ENCODE data around the gene HECA. TPM values are rescaled to one million over a fixed set of nuclear protein-coding genes. Genes with fewer than 3 reads are reported as not detected.

The HECA gene, protein sequence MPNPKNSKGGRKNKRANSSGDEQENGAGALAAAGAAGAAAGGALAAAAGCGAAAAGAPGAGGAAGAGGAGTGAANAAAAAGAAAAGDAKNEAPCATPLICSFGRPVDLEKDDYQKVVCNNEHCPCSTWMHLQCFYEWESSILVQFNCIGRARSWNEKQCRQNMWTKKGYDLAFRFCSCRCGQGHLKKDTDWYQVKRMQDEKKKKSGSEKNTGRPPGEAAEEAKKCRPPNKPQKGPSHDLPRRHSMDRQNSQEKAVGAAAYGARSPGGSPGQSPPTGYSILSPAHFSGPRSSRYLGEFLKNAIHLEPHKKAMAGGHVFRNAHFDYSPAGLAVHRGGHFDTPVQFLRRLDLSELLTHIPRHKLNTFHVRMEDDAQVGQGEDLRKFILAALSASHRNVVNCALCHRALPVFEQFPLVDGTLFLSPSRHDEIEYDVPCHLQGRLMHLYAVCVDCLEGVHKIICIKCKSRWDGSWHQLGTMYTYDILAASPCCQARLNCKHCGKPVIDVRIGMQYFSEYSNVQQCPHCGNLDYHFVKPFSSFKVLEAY
- total RNA-seq (2021; ENCODE audit: unreplicated experiment) (10.7 TPM), Bru-seq, nascent RNA (percentile 67 among the genes with signal in this experiment), BruChase-seq, experiment 1, labeled RNA remaining after a 6-hour chase (percentile 64 among the genes with signal in this experiment), BruChase-seq, experiment 2, labeled RNA remaining after a 2-hour chase (percentile 64 among the genes with signal in this experiment)
- polyA plus RNA-seq (2012): 4.4 and 5.4 TPM in 2 replicates
- long read RNA-seq, full-length matches to known transcripts: 4 of 17 reads
- long read RNA-seq, partial matches to known transcripts: 13 of 17 reads
- long read RNA-seq, other reads (novel, unspliced or antisense): 0 of 17 reads

GRCh38 chr6:139134817-139135577, at the start of gene HECA:
HECA (plus strand) TSS chr6:139135080; CDS start chr6:139135397, 317 bp downstream.
- ChIA-PET CTCF (interaction anchor here (1.4 kb wide), 1 partner anchor 17 kb away, joined by 6 read pairs; no protein-coding TSS in a partner anchor), POLR2A (no interaction called here), RAD21 (ENCODE audit: low non-redundant PET in 1 of 2, low total read pairs in 2 of 2, uncharacterized antibody in 2 of 2, unreplicated experiment in 2 of 2) (no interaction called here)
- peak; percentile 89 for ATAC-seq
- Histone ChIP-seq H3K4me3 (replicated peaks in 1 of 2; ENCODE audit: low read depth in 1 of 2, low read length in 2 of 2) (peak within 1 kb of the TSS; percentile 69 to 77), H3K9ac (ENCODE audit: low read length) (peak within 1 kb of the TSS; percentile 77), H2AFZ (ENCODE audit: low read depth, low read length, poor library complexity, severe bottlenecking) (peak within 1 kb of the TSS; percentile 87), H3K4me1 (ENCODE audit: control insufficient read depth in 1 of 2, insufficient read depth in 2 of 2, low read length in 2 of 2) (peaks cover 3 to 10% of the 10 kb centered on the region in 2 experiments; a peak in 3 of 4 replicates), H3K27me3 (ENCODE audit: insufficient read depth, low read length) (no peaks in the 10 kb centered on the region), H3K9me2 (ENCODE audit: insufficient read depth) (no peaks in the 10 kb centered on the region), H3K36me3 (ENCODE audit: control insufficient read depth in 1 of 2, insufficient read depth in 2 of 2, low read length in 2 of 2) (no peaks in the 10 kb centered on the region), H4K20me1 (ENCODE audit: insufficient read depth) (no peaks in the 10 kb centered on the region), H3K9me3 (ENCODE audit: control insufficient read depth in 1 of 2, insufficient read depth in 1 of 2, low read depth in 1 of 2, low read length in 2 of 2) (no peaks in the 10 kb centered on the region), H3K79me2 (ENCODE audit: insufficient read depth, low read length) (no peaks in the 10 kb centered on the region), H3K27ac (ENCODE audit: low read depth, low read length) (peak within 1 kb of the TSS; percentile 58; the same call in 1 of the 2 replicates), H3K4me2 (ENCODE audit: low read length) (peak within 1 kb of the TSS; percentile 92)
- intact Hi-C loops (cut with micrococcal nuclease): no loop called here
- no TSS peak for BruUV-seq (replicated peaks)
- peak; percentile 88 for DNase-seq (ENCODE audit: low read depth, low spot score)
- TF ChIP-seq MAX (IDR thresholded peaks at IDR 0.05) (peak; percentile 65), CBX3 (IDR thresholded peaks at IDR 0.05; ENCODE audit: low read depth) (0 out of 2 replicates have a peak, but pooled peaks have one; percentile 53), SP1 (IDR thresholded peaks at IDR 0.05; ENCODE audit: low read depth) (peak; percentile 82), CEBPB (IDR thresholded peaks at IDR 0.05; ENCODE audit: low read depth) (no peak), YY1 (IDR thresholded peaks at IDR 0.05; ENCODE audit: extremely low read depth, insufficient replicate concordance, low read depth, low read length) (peak; percentile 11), EZH2 (IDR thresholded peaks at IDR 0.05) (no peak), SRF (IDR thresholded peaks at IDR 0.05; ENCODE audit: low read depth) (no peak; the same call in 1 of the 2 replicates), ZNF274 (IDR thresholded peaks at IDR 0.05; ENCODE audit: low read depth, low read length) (no peak), SIN3A (IDR thresholded peaks at IDR 0.05; ENCODE audit: low read depth) (no peak; the same call in 1 of the 2 replicates), POLR2AphosphoS5 (IDR thresholded peaks at IDR 0.05; ENCODE audit: low read depth, low read length) (peak; percentile 82), CTCF (IDR thresholded peaks at IDR 0.05 in 2 of 3, conservative IDR thresholded peaks at IDR 0.05 in 1 of 3; ENCODE audit: borderline replicate concordance in 1 of 3, insufficient read depth in 1 of 3, low read depth in 2 of 3, low read length in 2 of 3) (no peak), EGR1 (IDR thresholded peaks at IDR 0.05; ENCODE audit: low read depth) (peak; percentile 39; the same call in 1 of the 2 replicates), JUND (IDR thresholded peaks at IDR 0.05) (peak; percentile 56)
- TF ChIP-seq, protein P1, sequence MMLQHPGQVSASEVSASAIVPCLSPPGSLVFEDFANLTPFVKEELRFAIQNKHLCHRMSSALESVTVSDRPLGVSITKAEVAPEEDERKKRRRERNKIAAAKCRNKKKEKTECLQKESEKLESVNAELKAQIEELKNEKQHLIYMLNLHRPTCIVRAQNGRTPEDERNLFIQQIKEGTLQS (IDR thresholded peaks at IDR 0.05): no peak

All from HCT116 (cell line).